PC-3 (cell line): ENCODE results near the gene GBX1.

Source experiments
- EZH2 ChIP-seq: fragments of 300-600 bp; sonication (generic); IDR thresholded peaks from one replicate; pipeline ENCODE4 v1.6.1; 2017; ENCODE audit warnings: antibody characterized with exemption, mild to moderate bottlenecking, low read length; ENCODE audit not compliant: unreplicated experiment
- TF ChIP-seq, protein P1 (sequence below): fragments of 300-600 bp; sonication (generic); conservative IDR thresholded peaks from 2 replicates; pipeline ENCODE4 v1.5.1; 2017; ENCODE audit warnings: antibody characterized with exemption, low read depth, mild to moderate bottlenecking, low read length

DNA sequence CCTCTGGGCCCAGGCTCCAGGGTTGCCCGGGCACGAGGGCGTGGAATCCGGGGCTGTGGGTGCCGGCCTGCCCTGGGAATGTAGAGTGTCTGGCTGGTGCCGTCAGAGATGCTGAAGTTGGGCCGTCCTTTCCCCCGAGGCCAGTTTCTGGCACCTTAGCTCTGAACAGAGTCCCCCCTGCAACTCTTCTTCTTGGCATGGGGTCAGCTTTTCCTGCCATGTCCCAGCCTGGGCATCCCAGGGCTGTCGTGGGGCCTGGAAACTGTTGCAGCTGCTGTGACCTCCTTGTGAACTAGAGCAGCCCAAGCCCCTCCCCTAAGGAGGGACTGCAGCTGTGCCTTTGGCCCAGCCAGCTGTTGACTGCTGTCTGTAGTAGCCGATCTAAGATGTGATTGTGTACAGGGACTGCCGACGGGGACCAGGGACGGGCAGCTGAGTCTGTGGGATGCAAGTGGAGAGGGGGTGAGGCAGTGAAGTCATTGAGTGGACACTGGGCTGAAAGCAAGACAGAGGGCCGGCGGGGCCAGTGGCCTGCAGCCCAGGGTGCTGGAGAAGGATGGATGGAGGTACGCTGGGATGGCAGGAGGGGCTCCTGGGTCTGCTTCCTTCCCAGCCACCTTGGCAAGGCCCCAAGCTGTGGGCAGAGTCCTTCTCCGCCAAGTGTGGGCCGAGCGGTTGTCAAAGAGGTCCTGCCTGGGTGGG lies 35.8 kb downstream of the GBX1 start:
- TF ChIP-seq, protein P1, sequence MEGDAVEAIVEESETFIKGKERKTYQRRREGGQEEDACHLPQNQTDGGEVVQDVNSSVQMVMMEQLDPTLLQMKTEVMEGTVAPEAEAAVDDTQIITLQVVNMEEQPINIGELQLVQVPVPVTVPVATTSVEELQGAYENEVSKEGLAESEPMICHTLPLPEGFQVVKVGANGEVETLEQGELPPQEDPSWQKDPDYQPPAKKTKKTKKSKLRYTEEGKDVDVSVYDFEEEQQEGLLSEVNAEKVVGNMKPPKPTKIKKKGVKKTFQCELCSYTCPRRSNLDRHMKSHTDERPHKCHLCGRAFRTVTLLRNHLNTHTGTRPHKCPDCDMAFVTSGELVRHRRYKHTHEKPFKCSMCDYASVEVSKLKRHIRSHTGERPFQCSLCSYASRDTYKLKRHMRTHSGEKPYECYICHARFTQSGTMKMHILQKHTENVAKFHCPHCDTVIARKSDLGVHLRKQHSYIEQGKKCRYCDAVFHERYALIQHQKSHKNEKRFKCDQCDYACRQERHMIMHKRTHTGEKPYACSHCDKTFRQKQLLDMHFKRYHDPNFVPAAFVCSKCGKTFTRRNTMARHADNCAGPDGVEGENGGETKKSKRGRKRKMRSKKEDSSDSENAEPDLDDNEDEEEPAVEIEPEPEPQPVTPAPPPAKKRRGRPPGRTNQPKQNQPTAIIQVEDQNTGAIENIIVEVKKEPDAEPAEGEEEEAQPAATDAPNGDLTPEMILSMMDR = no peak
- no peak for TF ChIP-seq EZH2
